Glomerular endothelial cell (primary cell): ENCODE data around the gene LGALS14. TPM values are rescaled to one million over a fixed set of nuclear protein-coding genes. Genes with fewer than 3 reads are reported as not detected.
"Not testable (repeated sequence)": the region's sequence is repeated elsewhere in the genome, so short reads cannot be mapped to it uniquely, and the experiment has no call there.

ENCODE experiments used
- DNase-seq: peaks from one replicate; pipeline ENCODE4 v3.0.0-alpha.2; 2011; ENCODE audit warnings: low read depth, low spot score; ENCODE audit errors: extremely low read depth
- total RNA-seq: library from RNA; depleted of rRNA; stranded (reverse); fragments of >200 nt; gene quantifications from 2 replicates; pipeline ENCODE4 v1.2.3, GENCODE V29; 2015

The LGALS14 gene
- total RNA-seq, 1 donor from 2014 or later: not detected

GRCh38 chr19:39692822-39693221 is 11.5 kb upstream of the LGALS14 start:
- DNase-seq: no peak

GRCh38 chr19:39695759-39696158 is 8.5 kb upstream of the LGALS14 start:
- no peak for DNase-seq

- DNase-seq: no peak
Observed at GRCh38 chr19:39696387-39696786, 7.9 kb upstream of the LGALS14 start.

GRCh38 chr19:39698535-39698934 is 5.7 kb upstream of the LGALS14 start:
- no peak for DNase-seq

- DNase-seq: no peak
Observed at GRCh38 chr19:39701291-39701690, 3.0 kb upstream of the LGALS14 start.

GRCh38 chr19:39705578-39706188 is 1.4 kb downstream of the LGALS14 start:
- DNase-seq: no peak

- DNase-seq: no peak
Observed at GRCh38 chr19:39708594-39708993, 4.3 kb downstream of the LGALS14 start.

GRCh38 chr19:39709026-39709872 is 5.0 kb downstream of the LGALS14 start:
- DNase-seq: no peak

GRCh38 chr19:39710333-39710890 is 6.1 kb downstream of the LGALS14 start:
- no peak for DNase-seq

GRCh38 chr19:39720144-39720543 is 15.9 kb downstream of the LGALS14 start:
- not testable (repeated sequence) for DNase-seq

GRCh38 chr19:39725995-39726394 is 21.7 kb downstream of the LGALS14 start:
- no peak for DNase-seq

- no peak for DNase-seq
Observed at GRCh38 chr19:39727070-39727800, 23.0 kb downstream of the LGALS14 start.

GRCh38 chr19:39728040-39728439 is 23.8 kb downstream of the LGALS14 start:
- DNase-seq: no peak

GRCh38 chr19:39729594-39729993 is 25.3 kb downstream of the LGALS14 start:
- DNase-seq: no peak

- DNase-seq: no peak
Observed at GRCh38 chr19:39731685-39732084, 27.4 kb downstream of the LGALS14 start.

- DNase-seq: no peak
Observed at GRCh38 chr19:39733841-39734240, 29.6 kb downstream of the LGALS14 start.

- no peak for DNase-seq
Observed at GRCh38 chr19:39735688-39736087, 31.4 kb downstream of the LGALS14 start.

GRCh38 chr19:39736088-39736487 is 31.8 kb downstream of the LGALS14 start:
- no peak for DNase-seq

- no peak for DNase-seq
Observed at GRCh38 chr19:39737351-39737750, 33.1 kb downstream of the LGALS14 start.

- no peak for DNase-seq
Observed at GRCh38 chr19:39737891-39738290, 33.6 kb downstream of the LGALS14 start, which contains the start of gene CLC. TSS of gene CLC (minus strand) at chr19:39738029. CDS start at chr19:39737952, 77 bp downstream.

GRCh38 chr19:39738814-39739213 is 34.5 kb downstream of the LGALS14 start:
- DNase-seq: no peak
